A673 (cell line): ENCODE results near the gene PRPF40B. TPM values are rescaled to one million over a fixed set of nuclear protein-coding genes. Genes with fewer than 3 reads are reported as not detected.

Experiments used
- BruUV-seq: library from RNA; stranded (reverse); fragments of 400-500 nt; replicated peaks from 2 replicates; lab custom pipeline; 2021; lab: Mats Ljungman, UMichigan
- CTCF ChIA-PET: fragments of 300-600 bp; sonication (Branson Sonifier 250); formaldehyde crosslinking; loops from one replicate; lab custom pipeline; 2022; ENCODE audit warnings: antibody characterized with exemption; lab: Charles Lee
- POLR2A ChIA-PET: fragments of 300-600 bp; sonication (Branson Sonifier 250); formaldehyde crosslinking; loops from one replicate; lab custom pipeline; 2022; ENCODE audit warnings: antibody characterized with exemption; ENCODE audit not compliant: low non-redundant PET; lab: Charles Lee
- DNase-seq: peaks from one replicate; pipeline ENCODE4 v3.0.0-alpha.2; 2015; ENCODE audit warnings: low spot score
- H3K27ac ChIP-seq: fragments of 200-600 bp; sonication (generic); 2 replicates; pipeline ENCODE4 v1.5.1; 2016; ENCODE audit warnings: mixed run types, low read depth, mild to moderate bottlenecking, mixed read lengths, antibody characterized with exemption, low read length; ENCODE audit not compliant: poor library complexity, severe bottlenecking
- H3K27me3 ChIP-seq: fragments of 200-600 bp; sonication (generic); replicated peaks from 2 replicates; pipeline ENCODE4 v1.6.1; 2017; ENCODE audit warnings: mixed run types, low read depth, mild to moderate bottlenecking, mixed read lengths, antibody characterized with exemption, low read length; ENCODE audit not compliant: insufficient read depth, poor library complexity
- H3K36me3 ChIP-seq: fragments of 200-600 bp; sonication (generic); 2 replicates; pipeline ENCODE4 v1.6.1; 2016; ENCODE audit warnings: mixed run types, mild to moderate bottlenecking, mixed read lengths, antibody characterized with exemption, low read length; ENCODE audit not compliant: insufficient read depth, poor library complexity, severe bottlenecking
- H3K4me1 ChIP-seq: fragments of 200-600 bp; sonication (generic); 2 replicates; pipeline ENCODE4 v1.6.1; 2017; ENCODE audit warnings: mixed run types, mild to moderate bottlenecking, mixed read lengths, antibody characterized with exemption, low read length; ENCODE audit not compliant: insufficient read depth, poor library complexity, severe bottlenecking
- H3K4me3 ChIP-seq: fragments of 200-600 bp; sonication (generic); 2 replicates; pipeline ENCODE4 v1.5.1; 2016; ENCODE audit warnings: low read depth, mixed run types, mild to moderate bottlenecking, mixed read lengths, low read length; ENCODE audit not compliant: poor library complexity, severe bottlenecking
- H3K9me3 ChIP-seq: fragments of 200-600 bp; sonication (generic); 2 replicates; pipeline ENCODE4 v1.6.1; 2016; ENCODE audit warnings: mixed run types, low read depth, mild to moderate bottlenecking, mixed read lengths, antibody characterized with exemption, low read length; ENCODE audit not compliant: poor library complexity, severe bottlenecking
- CTCF ChIP-seq: fragments of 300-800, 200-600 bp; sonication (generic); conservative IDR thresholded peaks from 2 replicates; pipeline ENCODE4 v1.5.1; 2017; ENCODE audit warnings: low read depth, mild to moderate bottlenecking, antibody characterized with exemption, low read length, moderate library complexity, mixed read lengths
- EZH2 ChIP-seq: fragments of 200-600 bp; sonication (generic); IDR thresholded peaks from 2 replicates; pipeline ENCODE4 v1.6.1; 2017; ENCODE audit warnings: borderline replicate concordance, low read depth, mild to moderate bottlenecking, mixed read lengths, antibody characterized with exemption, low read length; ENCODE audit not compliant: poor library complexity, severe bottlenecking
- intact Hi-C: fragments of 100-400 bp; cut with micrococcal nuclease; formaldehyde crosslinking; loops from one replicate; pipeline ENCODE4 v1.10.0; 2022; ENCODE audit not compliant: unreplicated experiment
- total RNA-seq: library from RNA; stranded (reverse); gene quantifications from 2 replicates; pipeline ENCODE4 v1.2.3, GENCODE V29; 2021

Gene PRPF40B
- total RNA-seq, 1 experiment from 2014 or later: 14.0 TPM

- CTCF ChIA-PET: no interaction called here
- no TSS peak for BruUV-seq
- Histone ChIP-seq H3K4me3 (no peak overlapping the region), H3K27me3 (no peaks in the 10 kb centered on the region), H3K9me3 (no peaks in the 10 kb centered on the region), H3K36me3 (no peaks in the 10 kb centered on the region), H3K27ac (no peak overlapping the region), H3K4me1 (peaks cover 19% of the 10 kb centered on the region)
- intact Hi-C loops: no loop called here
- DNase-seq: no peak
- TF ChIP-seq CTCF (no peak), EZH2 (no peak)
- POLR2A ChIA-PET: interaction anchor here (0.8 kb wide), 1 partner anchor 186 kb away, joined by 4 read pairs; no protein-coding TSS in a partner anchor
Measured at GRCh38 chr12:49665384-49665783, 42.0 kb downstream of the PRPF40B start.

- ChIA-PET CTCF (no interaction called here), POLR2A (no interaction called here)
- DNase-seq: no peak
- Histone ChIP-seq H3K27me3 (no peaks in the 10 kb centered on the region), H3K4me1 (peaks cover 19% of the 10 kb centered on the region), H3K4me3 (no peak overlapping the region), H3K9me3 (no peaks in the 10 kb centered on the region), H3K27ac (no peak overlapping the region), H3K36me3 (no peaks in the 10 kb centered on the region)
- TF ChIP-seq CTCF (no peak), EZH2 (no peak)
- no TSS peak for BruUV-seq
- intact Hi-C loops: no loop called here
Measured at GRCh38 chr12:49666176-49666575, 42.8 kb downstream of the PRPF40B start.

- ChIA-PET CTCF (no interaction called here), POLR2A (interaction anchor here (0.5 kb wide), 1 partner anchor 530 kb away, joined by 3 read pairs; no protein-coding TSS in a partner anchor)
- no peak overlapping the region for H3K27ac ChIP-seq
- TF ChIP-seq EZH2: no peak
- TF ChIP-seq CTCF: no peak
- DNase-seq: no peak
- intact Hi-C loops: no loop called here
- H3K9me3 ChIP-seq: no peaks in the 10 kb centered on the region
- BruUV-seq: no TSS peak
- peaks cover 26% of the 10 kb centered on the region for H3K4me1 ChIP-seq
- H3K36me3 ChIP-seq: no peaks in the 10 kb centered on the region
- no peaks in the 10 kb centered on the region for H3K27me3 ChIP-seq
- H3K4me3 ChIP-seq: no peak overlapping the region
Measured at GRCh38 chr12:49667325-49668090, 44.1 kb downstream of the PRPF40B start.
